Measurements from ENCODE around the gene PDE6C. TPM values are rescaled to one million over a fixed set of nuclear protein-coding genes. Genes with fewer than 3 reads are reported as not detected.

The PDE6C gene
- total and polyA plus RNA-seq, 4 donors: not detected

DNA sequence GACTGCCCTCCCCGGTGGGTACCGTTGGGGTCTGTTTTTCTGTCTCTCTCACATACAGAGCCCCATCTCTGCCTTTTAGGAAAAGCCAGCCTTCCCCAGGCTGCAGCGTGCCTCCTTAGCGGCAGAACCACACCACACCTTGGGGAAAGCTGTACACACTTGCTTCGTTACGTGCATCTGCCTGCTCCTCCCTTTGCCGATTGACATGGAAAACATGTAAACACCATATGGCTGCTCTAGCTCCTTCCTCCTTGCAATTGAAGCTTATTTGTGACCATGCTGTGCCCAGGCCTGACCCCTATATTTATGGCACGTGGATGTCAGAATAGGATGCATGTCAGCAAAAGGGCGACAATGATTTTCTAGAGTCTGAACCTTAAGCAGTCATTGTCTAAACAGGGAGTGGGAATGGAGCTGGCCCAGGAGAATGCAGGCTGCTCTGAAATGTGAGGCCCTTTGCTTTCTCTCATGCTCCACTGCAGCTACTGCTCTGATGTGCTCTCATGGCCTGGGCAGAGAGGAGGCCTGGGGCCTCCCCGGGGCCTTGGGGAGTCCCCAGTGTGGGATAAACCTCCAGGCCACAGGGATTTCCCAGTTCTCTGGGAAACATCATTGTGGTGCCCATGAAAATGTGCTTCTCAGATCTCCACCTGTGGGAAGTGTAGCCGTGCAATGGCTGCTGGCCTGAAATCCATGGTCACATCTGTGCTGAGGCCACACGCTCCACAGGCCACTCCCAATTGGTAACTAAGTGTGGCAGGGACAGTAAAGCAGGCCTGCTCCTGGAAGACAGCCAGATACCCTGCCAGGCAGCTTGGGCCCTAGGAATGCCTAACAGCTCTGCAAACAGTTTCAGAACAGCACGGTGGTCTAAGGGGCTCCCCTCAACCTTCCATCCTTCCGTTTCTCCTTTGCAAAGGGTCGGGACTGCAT, 18.6 kb downstream of the PDE6C start:
- H3K27me3 ChIP-seq (ENCODE audit: control insufficient read depth in 3 of 3, insufficient read depth in 3 of 3, low read length in 2 of 3): no peaks in the 10 kb centered on the region
- ATAC-seq (ENCODE audit: insufficient read depth, low FRiP score) (no peak), DNase-seq (peak; percentile 2 to 33 (median 29))
- no peaks in the 10 kb centered on the region for H3K4me1 ChIP-seq (ENCODE audit: control insufficient read depth in 5 of 5, insufficient read depth in 5 of 5, low read length in 5 of 5)
- no peak overlapping the region for H3K9ac ChIP-seq (ENCODE audit: insufficient read depth in 1 of 2, low read length in 2 of 2)
- no peaks in the 10 kb centered on the region for H3K36me3 ChIP-seq (ENCODE audit: control insufficient read depth in 4 of 4, insufficient read depth in 4 of 4, low read length in 4 of 4)
- TF ChIP-seq, protein P1, sequence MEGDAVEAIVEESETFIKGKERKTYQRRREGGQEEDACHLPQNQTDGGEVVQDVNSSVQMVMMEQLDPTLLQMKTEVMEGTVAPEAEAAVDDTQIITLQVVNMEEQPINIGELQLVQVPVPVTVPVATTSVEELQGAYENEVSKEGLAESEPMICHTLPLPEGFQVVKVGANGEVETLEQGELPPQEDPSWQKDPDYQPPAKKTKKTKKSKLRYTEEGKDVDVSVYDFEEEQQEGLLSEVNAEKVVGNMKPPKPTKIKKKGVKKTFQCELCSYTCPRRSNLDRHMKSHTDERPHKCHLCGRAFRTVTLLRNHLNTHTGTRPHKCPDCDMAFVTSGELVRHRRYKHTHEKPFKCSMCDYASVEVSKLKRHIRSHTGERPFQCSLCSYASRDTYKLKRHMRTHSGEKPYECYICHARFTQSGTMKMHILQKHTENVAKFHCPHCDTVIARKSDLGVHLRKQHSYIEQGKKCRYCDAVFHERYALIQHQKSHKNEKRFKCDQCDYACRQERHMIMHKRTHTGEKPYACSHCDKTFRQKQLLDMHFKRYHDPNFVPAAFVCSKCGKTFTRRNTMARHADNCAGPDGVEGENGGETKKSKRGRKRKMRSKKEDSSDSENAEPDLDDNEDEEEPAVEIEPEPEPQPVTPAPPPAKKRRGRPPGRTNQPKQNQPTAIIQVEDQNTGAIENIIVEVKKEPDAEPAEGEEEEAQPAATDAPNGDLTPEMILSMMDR (IDR thresholded peaks at IDR 0.05; ENCODE audit: control extremely low read depth, extremely low read depth): no peak
- no peak overlapping the region for H3K27ac ChIP-seq (ENCODE audit: low read depth in 1 of 2, low read length in 1 of 2)
- WGBS, 2 donors: 81 to 82% methylated on average over 15 of the region's 15 CpGs
- H3K9me3 ChIP-seq (ENCODE audit: control insufficient read depth in 4 of 4, insufficient read depth in 3 of 4, low read length in 3 of 4): peaks cover 0 to 3% (median 0%) of the 10 kb centered on the region in 4 donors
- H3K4me3 ChIP-seq: no peak overlapping the region

DNA sequence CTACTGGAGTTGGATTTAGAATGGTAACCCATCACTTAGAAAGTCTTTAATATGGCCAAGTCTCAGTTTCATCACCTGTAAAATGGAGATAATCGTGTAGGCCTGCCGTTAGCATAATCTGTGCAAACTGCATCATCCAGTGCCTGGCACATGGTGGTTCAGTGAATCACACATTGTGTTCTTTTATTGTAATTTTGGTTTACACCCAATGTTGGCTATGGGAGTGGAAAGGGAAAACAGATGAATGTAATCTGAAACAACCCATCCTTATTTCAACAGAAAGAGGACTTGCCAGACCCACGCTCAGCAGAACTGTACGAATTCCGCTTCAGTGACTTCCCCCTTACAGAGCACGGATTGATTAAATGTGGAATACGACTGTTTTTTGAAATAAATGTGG, 27.5 kb downstream of the PDE6C start:
- ATAC-seq (ENCODE audit: insufficient read depth, low FRiP score) (no peak), DNase-seq (no peak)
- Histone ChIP-seq H3K9ac (ENCODE audit: insufficient read depth in 1 of 2, low read length in 2 of 2) (no peak overlapping the region), H3K36me3 (ENCODE audit: control insufficient read depth in 4 of 4, insufficient read depth in 4 of 4, low read length in 4 of 4) (no peaks in the 10 kb centered on the region), H3K27me3 (ENCODE audit: control insufficient read depth in 3 of 3, insufficient read depth in 3 of 3, low read length in 2 of 3) (peaks cover 0 to 2% (median 0%) of the 10 kb centered on the region in 3 donors), H3K27ac (ENCODE audit: low read depth in 1 of 2, low read length in 1 of 2) (no peak overlapping the region), H3K9me3 (ENCODE audit: control insufficient read depth in 4 of 4, insufficient read depth in 3 of 4, low read length in 3 of 4) (peaks cover 0 to 2% (median 0%) of the 10 kb centered on the region in 4 donors), H3K4me3 (no peak overlapping the region), H3K4me1 (ENCODE audit: control insufficient read depth in 5 of 5, insufficient read depth in 5 of 5, low read length in 5 of 5) (no peaks in the 10 kb centered on the region)
- TF ChIP-seq, protein P1 (IDR thresholded peaks at IDR 0.05; ENCODE audit: control extremely low read depth, extremely low read depth): no peak
- 93 to 94% methylated on average over 7 of the region's 7 CpGs for WGBS, 2 donors

DNA sequence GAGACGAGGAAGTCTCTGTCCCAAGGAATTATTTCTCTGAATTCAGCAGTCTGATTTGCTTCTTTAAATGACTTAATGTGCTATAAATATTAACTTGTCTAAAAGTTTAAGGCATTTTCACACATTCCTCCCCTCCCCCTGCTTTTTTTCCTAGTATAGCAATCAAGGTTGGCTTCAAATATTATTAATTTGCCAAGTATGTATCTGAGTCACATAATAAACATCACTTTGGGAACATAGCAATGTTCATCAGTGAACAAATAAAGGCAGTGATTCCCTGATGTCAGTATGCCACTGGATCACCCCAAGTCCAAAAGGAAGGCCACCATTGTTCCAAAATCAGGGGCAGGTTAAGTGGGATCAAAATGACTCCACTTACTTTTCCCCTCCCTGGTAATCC, 40.5 kb downstream of the PDE6C start:
- DNase-seq (no peak), ATAC-seq (ENCODE audit: insufficient read depth, low FRiP score) (no peak)
- TF ChIP-seq, protein P1 (IDR thresholded peaks at IDR 0.05; ENCODE audit: control extremely low read depth, extremely low read depth): no peak
- Histone ChIP-seq H3K9ac (ENCODE audit: insufficient read depth in 1 of 2, low read length in 2 of 2) (no peak overlapping the region), H3K4me1 (ENCODE audit: control insufficient read depth in 5 of 5, insufficient read depth in 5 of 5, low read length in 5 of 5) (no peaks in the 10 kb centered on the region), H3K27me3 (ENCODE audit: control insufficient read depth in 3 of 3, insufficient read depth in 3 of 3, low read length in 2 of 3) (no peaks in the 10 kb centered on the region), H3K4me3 (no peak overlapping the region), H3K36me3 (ENCODE audit: control insufficient read depth in 4 of 4, insufficient read depth in 4 of 4, low read length in 4 of 4) (no peaks in the 10 kb centered on the region), H3K27ac (ENCODE audit: low read depth in 1 of 2, low read length in 1 of 2) (no peak overlapping the region), H3K9me3 (ENCODE audit: control insufficient read depth in 4 of 4, insufficient read depth in 3 of 4, low read length in 3 of 4) (no peaks in the 10 kb centered on the region)
- WGBS, 2 donors: 88 to 93% methylated on average over 1 of the region's 1 CpG
